ENCODE data around the gene NFIX. TPM values are rescaled to one million over a fixed set of nuclear protein-coding genes. Genes with fewer than 3 reads are reported as not detected.

NFIX gene
- total and polyA plus RNA-seq, 2 donors (not counting 1 experiment from before 2014, with no cell fraction given) = 0.69 to 5.6 TPM

- H3K27me3 ChIP-seq (replicated peaks in 1 of 4; ENCODE audit: control extremely low read depth in 1 of 4, control insufficient read depth in 3 of 4, insufficient read depth in 4 of 4, low read length in 3 of 4) = no peaks in the 10 kb centered on the region
- H4K20me1 ChIP-seq (ENCODE audit: control insufficient read depth, insufficient read depth, low read length, poor library complexity, severe bottlenecking) = no peaks in the 10 kb centered on the region
- H3K27ac Mint-ChIP-seq = peak overlapping the region; percentile 50
- no peak overlapping the region for H3K27ac ChIP-seq (ENCODE audit: low read length in 2 of 2)
- H3K4me3 ChIP-seq (ENCODE audit: control extremely low read depth in 1 of 5, extremely low read depth in 1 of 5, insufficient read depth in 1 of 5, low read depth in 2 of 5, low read length in 4 of 5) = peak overlapping the region in 2 of 5 experiments; percentile 30 to 52
- peak overlapping the region; percentile 81 for H3K4me3 Mint-ChIP-seq
- DNase-seq (no peak), ATAC-seq (ENCODE audit: low read depth) (no peak)
- H3K36me3 ChIP-seq (replicated peaks in 1 of 2; ENCODE audit: control extremely low read depth in 1 of 2, control insufficient read depth in 1 of 2, extremely low read depth in 1 of 2, insufficient read depth in 2 of 2, low read length in 1 of 2) = no peaks in the 10 kb centered on the region
- no peaks in the 10 kb centered on the region for H3K79me2 ChIP-seq (ENCODE audit: control insufficient read depth, insufficient read depth, low read length)
- intact Hi-C loops (cut with micrococcal nuclease) = loop anchor here (1.0 kb wide), 5 partner anchors 8 to 80 kb away; partner anchors contain the start of genes CALR, GADD45GIP1 and SYCE2
- POLR2A ChIA-PET = interaction anchor here (0.8 to 1.6 kb wide), 4 partner anchors 11 to 131 kb away, joined by 3 to 10 read pairs (median 10); no protein-coding TSS in a partner anchor
- CTCF ChIA-PET = interaction anchor here (0.6 to 5.4 kb wide), 58 partner anchors 8 to 1719 kb away, joined by 3 to 75 read pairs (median 5); partner anchors contain the start of genes CALR, DNASE2, FARSA and GADD45GIP1
- no peaks in the 10 kb centered on the region for H3K9me3 ChIP-seq (ENCODE audit: control extremely low read depth in 1 of 3, control insufficient read depth in 2 of 3, insufficient read depth in 1 of 3, low read length in 2 of 3)
- WGBS (ENCODE audit: insufficient coverage) = 84% methylated on average over 5 of the region's 8 CpGs
- no peaks in the 10 kb centered on the region for H3K27me3 Mint-ChIP-seq
- H3K9me3 Mint-ChIP-seq (ENCODE audit: insufficient read depth) = no peaks in the 10 kb centered on the region
- TF ChIP-seq EZH2 (IDR thresholded peaks at IDR 0.05; ENCODE audit: borderline replicate concordance, insufficient read depth, low read depth, low read length, poor library complexity, severe bottlenecking) = no peak
- no peak for TF ChIP-seq CTCF (IDR thresholded peaks at IDR 0.05)
- peaks cover 6% of the 10 kb centered on the region for H3K4me1 Mint-ChIP-seq
- H3K4me2 ChIP-seq (replicated peaks; ENCODE audit: low read depth, low read length, poor library complexity, severe bottlenecking) = peak overlapping the region; percentile 96
- H3K9ac ChIP-seq (ENCODE audit: low read length) = peak overlapping the region; percentile 64
- H2AFZ ChIP-seq (ENCODE audit: insufficient read depth, low read depth, low read length, poor library complexity, severe bottlenecking) = peak overlapping the region; percentile 82
- peaks cover 4 to 10% of the 10 kb centered on the region in 2 donors for H3K4me1 ChIP-seq (ENCODE audit: control insufficient read depth in 2 of 2, insufficient read depth in 2 of 2, low read length in 2 of 2)
Measured at GRCh38 chr19:12965812-12966135, 29.5 kb upstream of the NFIX start.

- no peaks in the 10 kb centered on the region for H3K27me3 Mint-ChIP-seq
- no peak overlapping the region for H3K4me3 Mint-ChIP-seq
- Histone ChIP-seq H3K9me3 (ENCODE audit: control extremely low read depth in 1 of 3, control insufficient read depth in 2 of 3, insufficient read depth in 1 of 3, low read length in 2 of 3) (no peaks in the 10 kb centered on the region), H3K36me3 (replicated peaks in 1 of 2; ENCODE audit: control extremely low read depth in 1 of 2, control insufficient read depth in 1 of 2, extremely low read depth in 1 of 2, insufficient read depth in 2 of 2, low read length in 1 of 2) (no peaks in the 10 kb centered on the region), H2AFZ (ENCODE audit: insufficient read depth, low read depth, low read length, poor library complexity, severe bottlenecking) (no peak overlapping the region), H3K9ac (ENCODE audit: low read length) (no peak overlapping the region), H3K4me3 (ENCODE audit: control extremely low read depth in 1 of 5, extremely low read depth in 1 of 5, insufficient read depth in 1 of 5, low read depth in 2 of 5, low read length in 4 of 5) (no peak overlapping the region), H3K27me3 (replicated peaks in 1 of 4; ENCODE audit: control extremely low read depth in 1 of 4, control insufficient read depth in 3 of 4, insufficient read depth in 4 of 4, low read length in 3 of 4) (no peaks in the 10 kb centered on the region), H3K27ac (ENCODE audit: low read length in 2 of 2) (no peak overlapping the region), H3K4me1 (ENCODE audit: control insufficient read depth in 2 of 2, insufficient read depth in 2 of 2, low read length in 2 of 2) (peaks cover 4 to 10% of the 10 kb centered on the region in 2 donors), H3K79me2 (ENCODE audit: control insufficient read depth, insufficient read depth, low read length) (no peaks in the 10 kb centered on the region), H4K20me1 (ENCODE audit: control insufficient read depth, insufficient read depth, low read length, poor library complexity, severe bottlenecking) (no peaks in the 10 kb centered on the region), H3K4me2 (replicated peaks; ENCODE audit: low read depth, low read length, poor library complexity, severe bottlenecking) (no peak overlapping the region)
- POLR2A ChIA-PET = interaction anchor here (0.7 kb wide), 2 partner anchors 137 to 332 kb away, joined by 3 to 7 read pairs; no protein-coding TSS in a partner anchor
- 96% methylated on average over 4 of the region's 5 CpGs for WGBS (ENCODE audit: insufficient coverage)
- no peak overlapping the region for H3K27ac Mint-ChIP-seq
- no peak for DNase-seq
- no peak for ATAC-seq (ENCODE audit: low read depth)
- no peaks in the 10 kb centered on the region for H3K9me3 Mint-ChIP-seq (ENCODE audit: insufficient read depth)
- CTCF ChIA-PET = interaction anchor here (0.7 to 3.5 kb wide), 6 partner anchors 9 to 1911 kb away, joined by 3 to 22 read pairs (median 4); no protein-coding TSS in a partner anchor
- TF ChIP-seq CTCF (IDR thresholded peaks at IDR 0.05) = no peak
- intact Hi-C loops (cut with micrococcal nuclease) = no loop called here
- peaks cover 6% of the 10 kb centered on the region for H3K4me1 Mint-ChIP-seq
Measured at GRCh38 chr19:12967907-12968306, 27.4 kb upstream of the NFIX start.
